NCI-H774 (cell line): ENCODE measurements around the gene MRC2.
"Not testable (repeated sequence)": the region's sequence is repeated elsewhere in the genome, so short reads cannot be mapped to it uniquely, and the experiment has no call there.

Experiments used
- DNase-seq: peaks from one replicate; lab custom pipeline; 2025; lab: John Stamatoyannopoulos, UW

MRC2 gene, protein sequence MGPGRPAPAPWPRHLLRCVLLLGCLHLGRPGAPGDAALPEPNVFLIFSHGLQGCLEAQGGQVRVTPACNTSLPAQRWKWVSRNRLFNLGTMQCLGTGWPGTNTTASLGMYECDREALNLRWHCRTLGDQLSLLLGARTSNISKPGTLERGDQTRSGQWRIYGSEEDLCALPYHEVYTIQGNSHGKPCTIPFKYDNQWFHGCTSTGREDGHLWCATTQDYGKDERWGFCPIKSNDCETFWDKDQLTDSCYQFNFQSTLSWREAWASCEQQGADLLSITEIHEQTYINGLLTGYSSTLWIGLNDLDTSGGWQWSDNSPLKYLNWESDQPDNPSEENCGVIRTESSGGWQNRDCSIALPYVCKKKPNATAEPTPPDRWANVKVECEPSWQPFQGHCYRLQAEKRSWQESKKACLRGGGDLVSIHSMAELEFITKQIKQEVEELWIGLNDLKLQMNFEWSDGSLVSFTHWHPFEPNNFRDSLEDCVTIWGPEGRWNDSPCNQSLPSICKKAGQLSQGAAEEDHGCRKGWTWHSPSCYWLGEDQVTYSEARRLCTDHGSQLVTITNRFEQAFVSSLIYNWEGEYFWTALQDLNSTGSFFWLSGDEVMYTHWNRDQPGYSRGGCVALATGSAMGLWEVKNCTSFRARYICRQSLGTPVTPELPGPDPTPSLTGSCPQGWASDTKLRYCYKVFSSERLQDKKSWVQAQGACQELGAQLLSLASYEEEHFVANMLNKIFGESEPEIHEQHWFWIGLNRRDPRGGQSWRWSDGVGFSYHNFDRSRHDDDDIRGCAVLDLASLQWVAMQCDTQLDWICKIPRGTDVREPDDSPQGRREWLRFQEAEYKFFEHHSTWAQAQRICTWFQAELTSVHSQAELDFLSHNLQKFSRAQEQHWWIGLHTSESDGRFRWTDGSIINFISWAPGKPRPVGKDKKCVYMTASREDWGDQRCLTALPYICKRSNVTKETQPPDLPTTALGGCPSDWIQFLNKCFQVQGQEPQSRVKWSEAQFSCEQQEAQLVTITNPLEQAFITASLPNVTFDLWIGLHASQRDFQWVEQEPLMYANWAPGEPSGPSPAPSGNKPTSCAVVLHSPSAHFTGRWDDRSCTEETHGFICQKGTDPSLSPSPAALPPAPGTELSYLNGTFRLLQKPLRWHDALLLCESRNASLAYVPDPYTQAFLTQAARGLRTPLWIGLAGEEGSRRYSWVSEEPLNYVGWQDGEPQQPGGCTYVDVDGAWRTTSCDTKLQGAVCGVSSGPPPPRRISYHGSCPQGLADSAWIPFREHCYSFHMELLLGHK (N-terminal part only)

GRCh38 chr17:62627219-62627903, at the start of gene MRC2:
TSS of gene MRC2 (plus strand) at chr17:62627670. CDS start at chr17:62627803, 133 bp downstream.
- no peak for DNase-seq

DNA sequence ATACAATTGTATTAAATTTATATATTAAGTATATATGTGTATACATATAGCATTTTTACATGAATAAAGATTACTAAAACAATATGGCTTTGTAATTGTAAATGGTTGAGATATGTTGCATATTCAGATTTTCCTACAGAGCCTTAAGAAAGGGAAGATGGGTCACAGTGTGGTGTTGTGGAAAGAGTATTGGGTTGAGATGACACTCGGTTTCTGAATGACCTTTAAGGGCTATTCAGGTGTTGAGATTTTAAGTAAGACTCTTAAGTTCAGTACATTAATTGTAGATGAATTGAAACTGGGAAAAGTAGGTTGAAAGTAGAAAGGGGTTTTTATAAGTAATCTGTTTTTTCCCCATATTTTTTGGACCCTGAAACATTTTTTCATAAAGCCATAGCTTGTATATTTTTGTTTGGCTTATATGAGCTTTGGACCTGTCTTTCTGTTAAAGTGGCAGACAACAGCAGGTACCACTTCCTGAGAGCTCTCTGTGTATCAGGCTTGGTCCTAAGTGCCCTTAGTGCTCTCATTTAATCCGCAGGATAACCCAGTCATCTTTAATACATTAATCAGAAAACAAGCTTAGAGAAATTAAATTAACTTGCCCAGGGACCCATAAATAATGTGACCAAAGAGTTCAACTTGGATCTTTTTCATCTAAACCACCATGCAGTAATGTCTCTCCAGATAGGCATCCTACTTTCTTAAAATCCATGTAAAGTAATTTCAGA, 48.5 kb upstream of the MRC2 start:
- no peak for DNase-seq

GRCh38 chr17:62580947-62581346, 46.5 kb upstream of the MRC2 start:
- DNase-seq = no peak

- DNase-seq = no peak
Measured at GRCh38 chr17:62581764-62582163, 45.7 kb upstream of the MRC2 start.

DNA sequence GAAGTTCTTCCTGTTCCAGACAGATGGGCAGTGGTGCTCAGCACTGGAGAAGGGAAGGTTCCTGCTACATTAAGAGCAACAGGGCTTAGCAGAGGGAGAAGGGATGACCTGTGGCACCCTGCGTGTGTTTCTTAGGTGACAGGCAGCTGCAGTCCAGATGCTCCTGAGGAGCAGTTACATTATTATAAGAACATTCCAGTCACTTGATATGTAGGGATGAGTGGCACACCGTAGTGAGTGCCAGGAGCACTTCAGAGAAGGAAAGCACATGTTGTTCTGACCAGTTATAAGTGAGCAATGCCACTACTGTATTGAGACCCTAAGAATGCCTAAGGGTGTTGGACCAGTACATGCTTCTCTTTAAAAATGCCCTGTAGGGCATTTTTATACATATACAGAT, 39.9 kb upstream of the MRC2 start:
- no peak for DNase-seq

DNA sequence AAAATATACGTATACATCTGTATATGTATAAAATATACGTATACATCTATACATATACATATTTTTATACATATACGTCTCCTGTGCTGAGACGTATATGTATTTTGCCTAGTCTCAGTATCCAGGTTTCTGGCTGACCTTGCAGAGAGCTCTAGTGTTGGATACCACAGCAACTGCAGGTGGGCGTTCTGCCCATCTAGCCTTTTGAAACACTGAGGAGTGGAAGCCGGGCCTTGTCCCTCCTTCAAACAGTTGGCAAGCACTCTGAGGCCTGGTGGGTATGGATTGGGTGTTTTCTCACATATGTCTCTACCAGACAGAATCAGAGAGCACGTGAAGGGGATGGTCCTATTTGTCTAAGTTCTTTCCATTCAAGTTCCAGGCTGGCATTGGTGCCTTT, 39.4 kb upstream of the MRC2 start:
- DNase-seq = no peak

- DNase-seq = no peak
Measured at GRCh38 chr17:62591333-62591732, 36.1 kb upstream of the MRC2 start.

- not testable (repeated sequence) for DNase-seq
Measured at GRCh38 chr17:62591822-62592221, 35.6 kb upstream of the MRC2 start.

DNA sequence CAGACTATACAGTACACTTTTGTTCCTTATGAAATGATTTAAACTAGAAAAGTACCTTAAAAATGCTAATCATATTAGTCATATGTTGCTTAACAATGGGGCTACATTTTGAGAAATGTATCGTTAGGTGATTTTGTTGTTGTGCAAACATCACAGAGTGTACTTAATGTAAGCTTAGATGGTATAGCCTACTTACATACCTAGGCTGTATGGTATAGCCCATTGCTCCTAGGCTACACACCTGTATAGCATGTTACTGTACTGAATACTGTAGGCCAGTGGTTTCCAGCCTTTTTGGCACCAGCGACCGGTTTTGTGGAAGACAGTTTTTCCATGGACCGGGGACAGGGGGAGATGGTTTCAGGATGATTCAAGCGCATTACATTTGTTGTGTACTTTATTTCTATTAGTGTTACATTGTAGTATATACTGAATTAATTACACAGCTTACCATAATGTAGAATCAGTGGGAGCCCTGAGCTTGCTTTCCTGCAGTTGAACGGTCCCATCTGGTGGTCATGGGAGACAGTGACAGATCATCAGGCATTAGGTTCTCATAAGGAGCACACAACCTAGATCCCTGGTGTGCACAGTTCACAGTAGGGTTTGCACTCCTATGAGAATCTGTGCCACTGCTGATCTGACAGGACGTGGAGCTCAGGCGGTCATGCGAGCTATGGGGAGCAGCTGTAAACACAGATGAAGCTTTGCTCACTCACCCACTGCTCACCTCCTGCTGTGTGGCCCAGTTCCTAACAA, 35.0 kb upstream of the MRC2 start:
- no peak for DNase-seq

GRCh38 chr17:62595484-62595883, 32.0 kb upstream of the MRC2 start:
- no peak for DNase-seq

DNA sequence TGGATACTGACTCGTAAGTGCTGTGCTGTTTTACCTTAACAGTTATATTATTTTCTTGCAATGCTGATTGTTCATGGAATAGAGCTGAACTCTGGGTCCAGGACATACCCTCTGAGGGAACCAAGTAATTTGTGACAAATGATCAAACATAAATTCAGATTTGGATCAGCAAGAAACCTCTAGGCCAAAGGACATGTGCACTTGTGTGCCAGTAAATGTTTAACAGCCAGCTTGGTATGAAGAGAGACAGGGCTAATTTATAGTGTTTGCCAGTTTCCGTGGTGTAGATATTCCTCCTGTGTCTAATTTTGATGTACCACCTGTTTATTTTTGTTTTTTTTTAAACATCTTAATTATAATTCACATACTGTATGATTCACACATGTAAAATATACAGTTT, 30.8 kb upstream of the MRC2 start:
- no peak for DNase-seq

DNA sequence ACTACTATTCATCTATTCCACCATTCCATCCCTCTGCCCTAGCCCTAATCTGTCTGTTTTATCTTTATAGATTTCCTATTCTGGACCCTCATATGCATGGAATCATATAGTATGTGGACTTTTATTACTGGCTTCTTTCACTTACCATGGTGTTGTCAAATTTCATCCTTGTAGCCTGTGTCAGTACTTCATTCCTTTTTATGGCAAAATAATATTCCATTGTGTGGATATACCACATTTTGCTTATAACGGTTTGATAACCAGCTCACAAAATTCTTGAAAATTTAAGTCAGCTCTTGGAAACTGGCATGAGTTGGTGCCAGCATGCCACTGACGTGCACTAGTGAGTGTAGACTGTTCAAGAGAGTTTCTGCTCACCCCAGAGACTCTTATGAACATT, 30.3 kb upstream of the MRC2 start:
- DNase-seq = no peak

- DNase-seq = no peak
Measured at GRCh38 chr17:62597920-62598319, 29.6 kb upstream of the MRC2 start.

DNA sequence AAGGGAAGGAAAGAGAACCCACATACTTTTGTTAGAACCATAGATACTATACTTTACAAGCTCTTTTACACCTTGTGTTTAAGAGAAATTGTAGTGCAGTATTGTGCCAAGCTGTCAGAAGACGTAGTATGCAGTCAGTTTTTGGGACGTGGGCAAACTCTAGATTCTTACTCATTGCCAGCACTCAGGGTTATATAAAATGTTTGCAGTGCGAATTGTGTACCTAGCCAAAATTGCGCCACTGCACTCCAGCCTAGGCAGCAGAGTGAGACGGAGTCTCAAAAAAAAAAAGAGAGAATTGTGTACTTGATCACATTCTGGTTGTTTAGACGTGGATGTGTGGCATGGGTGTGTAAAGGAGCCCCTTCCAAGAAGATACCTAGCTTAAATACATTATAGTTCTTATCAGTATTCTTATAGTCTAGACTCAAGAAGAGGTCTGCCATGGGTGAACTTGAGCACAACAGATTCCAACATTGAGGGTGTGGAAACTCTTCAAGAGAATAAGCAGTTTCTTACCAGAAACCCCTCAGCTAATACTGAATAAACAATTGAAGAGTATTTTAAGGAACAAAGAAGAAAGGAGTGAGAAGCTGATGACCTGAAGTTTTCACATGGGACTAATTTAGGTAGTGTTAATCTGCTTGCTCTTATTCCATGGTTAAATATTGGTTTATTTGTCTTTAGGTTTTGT, 27.4 kb upstream of the MRC2 start:
- DNase-seq = no peak

GRCh38 chr17:62600805-62601204, 26.7 kb upstream of the MRC2 start:
- no peak for DNase-seq

GRCh38 chr17:62601471-62601870, 26.0 kb upstream of the MRC2 start:
- no peak for DNase-seq

DNA sequence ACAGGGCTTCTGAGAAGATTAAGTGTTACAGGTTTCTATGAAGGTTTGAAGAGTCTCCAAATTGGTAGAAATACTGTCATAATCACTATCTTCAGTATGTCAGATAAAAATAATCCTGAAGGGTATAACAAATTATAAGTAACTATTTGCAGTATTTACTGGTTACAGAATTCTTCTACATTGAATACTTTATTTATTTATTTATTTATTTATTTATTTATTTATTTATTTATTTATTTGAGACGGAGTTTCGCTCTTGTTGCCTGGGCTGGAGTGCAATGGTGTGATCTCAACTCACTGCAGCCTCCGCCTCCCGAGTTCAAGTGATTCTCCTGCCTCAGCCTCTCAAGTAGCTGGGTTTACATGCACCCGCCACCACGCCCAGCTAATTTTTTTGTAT, 23.7 kb upstream of the MRC2 start:
- not testable (repeated sequence) for DNase-seq

- no peak for DNase-seq
Measured at GRCh38 chr17:62605588-62605987, 21.9 kb upstream of the MRC2 start.

DNA sequence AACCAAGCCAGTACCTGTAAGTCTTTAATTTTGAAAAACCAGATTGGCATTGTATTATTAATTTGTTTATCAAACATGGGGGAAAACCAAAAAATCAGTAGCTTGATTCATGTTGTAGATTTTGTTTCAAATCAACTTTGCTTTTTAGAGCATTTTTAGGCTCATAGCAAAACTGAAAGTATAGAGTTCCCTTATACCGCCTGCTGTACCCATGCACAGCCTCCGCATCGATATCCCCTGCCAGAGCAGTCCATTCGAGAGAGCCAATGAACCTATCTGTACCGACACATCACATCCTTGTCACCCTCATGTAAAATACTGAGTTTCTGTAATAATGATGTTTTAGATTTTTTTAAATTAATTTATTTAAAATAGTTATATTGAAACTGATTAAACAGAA, 16.2 kb upstream of the MRC2 start:
- DNase-seq = no peak

DNA sequence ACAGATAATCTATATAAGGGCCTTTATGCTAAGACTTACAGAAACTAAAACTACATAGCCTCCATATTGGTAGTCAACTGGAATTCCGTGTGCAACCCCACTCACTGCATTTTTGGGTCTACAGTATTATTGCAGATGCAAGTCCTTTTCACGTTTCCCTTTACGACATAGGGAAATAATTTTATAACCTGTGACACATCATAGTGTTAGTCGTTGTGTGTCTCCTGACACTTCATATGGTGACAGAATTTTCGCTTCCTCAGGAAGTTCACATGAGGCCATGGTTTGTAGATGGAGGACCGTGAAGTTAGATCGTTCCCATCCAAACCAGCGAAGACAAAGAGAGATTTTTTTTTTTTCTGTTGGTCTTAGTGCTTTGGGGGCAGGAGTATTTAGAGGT, 15.7 kb upstream of the MRC2 start:
- DNase-seq = no peak
